GM18519 (cell line): ENCODE data around the gene CATSPER3.
A peak's percentile ranks its signal among the peaks of the same experiment; 100 is the strongest.

Experiments used
- ATAC-seq: cut with Tn5 transposase; IDR thresholded peaks from one replicate; pipeline ENCODE4 v1.9.1; 2021; ENCODE audit warnings: mild to moderate bottlenecking, moderate library complexity; ENCODE audit not compliant: unreplicated experiment, low FRiP score

CATSPER3 gene

GRCh38 chr5:135038813-135039270 lies 71.1 kb downstream of the CATSPER3 start:
- ATAC-seq = no peak

GRCh38 chr5:135039271-135040033 lies 71.7 kb downstream of the CATSPER3 start:
- no peak for ATAC-seq

- ATAC-seq = no peak
Observed at GRCh38 chr5:135040034-135040332, 72.3 kb downstream of the CATSPER3 start.

GRCh38 chr5:135040333-135041144 lies 72.8 kb downstream of the CATSPER3 start:
- ATAC-seq = no peak

GRCh38 chr5:135041145-135041587 lies 73.5 kb downstream of the CATSPER3 start:
- ATAC-seq = no peak

GRCh38 chr5:135041726-135042125 lies 74.0 kb downstream of the CATSPER3 start:
- ATAC-seq = no peak

GRCh38 chr5:135042595-135042994 lies 74.9 kb downstream of the CATSPER3 start:
- ATAC-seq = no peak

- no peak for ATAC-seq
Observed at GRCh38 chr5:135045488-135045887, 77.8 kb downstream of the CATSPER3 start.

- no peak for ATAC-seq
Observed at GRCh38 chr5:135046661-135047346, 79.1 kb downstream of the CATSPER3 start.

- ATAC-seq = no peak
Observed at GRCh38 chr5:135047347-135047695, 79.6 kb downstream of the CATSPER3 start.

- no peak for ATAC-seq
Observed at GRCh38 chr5:135048286-135048685, 80.6 kb downstream of the CATSPER3 start.

- no peak for ATAC-seq
Observed at GRCh38 chr5:135048930-135049329, 81.2 kb downstream of the CATSPER3 start.

GRCh38 chr5:135050244-135050767 lies 82.6 kb downstream of the CATSPER3 start:
- no peak for ATAC-seq

GRCh38 chr5:135051399-135051798 lies 83.7 kb downstream of the CATSPER3 start:
- no peak for ATAC-seq

- no peak for ATAC-seq
Observed at GRCh38 chr5:135051872-135052271, 84.2 kb downstream of the CATSPER3 start.

- ATAC-seq = no peak
Observed at GRCh38 chr5:135052511-135053145, 84.9 kb downstream of the CATSPER3 start.

GRCh38 chr5:135053278-135053677 lies 85.6 kb downstream of the CATSPER3 start:
- ATAC-seq = peak; percentile 79

- ATAC-seq = no peak
Observed at GRCh38 chr5:135053989-135054388, 86.3 kb downstream of the CATSPER3 start.

GRCh38 chr5:135054546-135054945 lies 86.8 kb downstream of the CATSPER3 start:
- ATAC-seq = no peak

GRCh38 chr5:135055396-135055795 lies 87.7 kb downstream of the CATSPER3 start:
- no peak for ATAC-seq
